GM18951 (cell line): ENCODE results near the gene THEMIS.

Experiments used
- POLR2A ChIP-seq: IDR thresholded peaks from 4 replicates; pipeline ENCODE4 v1.6.1; 2011; ENCODE audit warnings: mild to moderate bottlenecking; ENCODE audit not compliant: insufficient read length, insufficient read depth; ENCODE audit errors: extremely low read depth
- in situ Hi-C: fragments of 300-500 bp; cut with MboI; formaldehyde crosslinking; loops from one replicate; pipeline ENCODE4 v1.12.0; 2022; ENCODE audit warnings: low sequenced_read_pairs, mixed read lengths, inconsistent platforms; ENCODE audit not compliant: unreplicated experiment

THEMIS gene

DNA sequence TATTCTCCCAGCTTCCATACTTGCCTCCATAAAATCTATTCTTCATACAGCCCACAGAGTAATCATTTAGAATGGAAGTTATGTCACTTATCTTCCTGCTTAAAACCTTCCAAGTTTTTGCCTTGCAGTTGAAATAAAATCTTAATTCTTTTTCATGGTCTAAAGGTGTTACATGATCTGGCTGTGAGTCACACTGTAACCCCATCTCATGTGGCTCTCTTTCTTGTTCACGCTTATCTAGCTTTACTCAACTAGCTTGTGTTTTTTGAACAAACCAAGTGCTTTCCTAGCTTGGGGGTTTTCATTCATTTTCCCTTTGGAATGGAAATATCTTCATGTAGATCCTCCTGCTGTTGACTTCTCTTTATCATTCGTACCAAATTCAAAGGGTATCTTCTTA is 23.6 kb upstream of the THEMIS start:
- no peak for TF ChIP-seq POLR2A
- in situ Hi-C loops, result no loop called here

DNA sequence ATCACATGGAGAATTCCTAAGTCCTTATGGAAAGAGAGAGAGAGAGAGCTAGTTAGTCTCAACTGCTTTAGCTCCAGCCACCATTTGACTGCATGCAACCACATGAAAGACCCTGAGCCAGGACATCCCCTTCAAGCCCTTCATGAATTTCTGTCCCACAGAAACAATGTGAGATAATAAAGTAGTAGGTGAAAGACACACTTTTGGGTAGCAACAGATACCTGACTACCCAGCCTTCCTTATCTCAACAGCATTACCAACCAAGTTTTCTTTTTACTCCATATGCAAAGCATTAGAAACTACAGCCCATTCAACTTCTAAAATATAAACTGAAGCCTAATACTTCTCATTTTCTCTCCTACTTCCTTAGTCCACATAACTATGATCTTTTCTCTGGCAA is 23.2 kb upstream of the THEMIS start:
- in situ Hi-C loops, result no loop called here
- no peak for TF ChIP-seq POLR2A

DNA sequence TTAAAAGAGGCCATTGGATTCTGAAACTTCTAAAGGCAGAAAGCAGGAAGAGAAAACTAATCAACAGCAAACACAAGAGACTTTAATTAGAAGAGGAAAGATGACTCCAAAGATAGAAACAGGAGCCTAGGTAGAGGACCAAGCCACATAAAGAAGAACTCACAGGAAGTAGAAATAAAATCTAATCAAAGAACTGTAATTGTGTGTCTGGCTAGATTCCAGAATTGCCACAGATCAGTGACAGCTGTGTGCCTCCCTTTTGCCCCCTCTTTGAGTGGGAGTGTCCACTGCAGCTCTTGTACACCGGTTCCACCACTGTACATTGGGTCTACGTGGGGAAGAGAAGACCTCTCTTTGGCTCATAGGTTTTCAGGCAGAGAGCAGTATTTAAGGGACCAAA is 22.3 kb upstream of the THEMIS start:
- TF ChIP-seq POLR2A, result no peak
- in situ Hi-C loops, result no loop called here

DNA sequence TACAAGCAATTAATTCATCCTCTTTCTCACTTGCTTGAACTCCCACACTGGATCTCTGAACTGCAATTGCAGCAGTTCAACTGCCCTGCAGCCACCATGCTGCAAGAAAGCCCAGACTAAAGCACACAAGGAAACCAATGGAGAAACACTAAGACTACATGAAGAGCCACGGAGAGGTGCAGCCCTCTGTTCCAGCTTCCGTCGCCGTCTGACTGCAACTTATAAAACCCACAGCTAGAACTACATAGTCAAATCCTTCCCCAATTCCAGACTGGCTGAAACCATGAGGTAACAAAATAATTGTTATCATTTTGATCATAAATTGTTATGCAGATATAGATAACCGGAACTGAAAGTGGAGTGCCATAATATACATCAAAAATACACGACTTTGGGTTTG is 21.1 kb upstream of the THEMIS start:
- no peak for TF ChIP-seq POLR2A
- in situ Hi-C loops, result no loop called here

DNA sequence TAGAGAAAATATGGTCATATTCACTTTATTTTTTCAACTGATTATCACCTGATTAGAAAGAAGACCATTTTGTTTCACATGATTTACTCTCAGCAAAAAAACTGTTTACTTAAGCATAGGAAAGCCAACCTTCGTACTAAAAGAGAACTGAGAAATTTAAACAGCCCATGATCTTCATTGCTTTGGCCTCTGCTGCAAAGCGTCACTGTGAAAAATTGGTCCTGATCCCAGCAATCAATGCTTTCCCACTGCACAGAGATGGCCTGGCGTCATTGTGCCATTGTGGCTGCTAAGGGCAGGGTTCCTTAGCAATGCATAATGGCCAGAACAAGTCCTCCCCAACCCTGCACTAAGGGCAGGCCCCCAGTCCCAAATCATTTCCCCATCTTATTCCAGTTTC is 19.9 kb upstream of the THEMIS start:
- TF ChIP-seq POLR2A, result no peak
- in situ Hi-C loops, result no loop called here

DNA sequence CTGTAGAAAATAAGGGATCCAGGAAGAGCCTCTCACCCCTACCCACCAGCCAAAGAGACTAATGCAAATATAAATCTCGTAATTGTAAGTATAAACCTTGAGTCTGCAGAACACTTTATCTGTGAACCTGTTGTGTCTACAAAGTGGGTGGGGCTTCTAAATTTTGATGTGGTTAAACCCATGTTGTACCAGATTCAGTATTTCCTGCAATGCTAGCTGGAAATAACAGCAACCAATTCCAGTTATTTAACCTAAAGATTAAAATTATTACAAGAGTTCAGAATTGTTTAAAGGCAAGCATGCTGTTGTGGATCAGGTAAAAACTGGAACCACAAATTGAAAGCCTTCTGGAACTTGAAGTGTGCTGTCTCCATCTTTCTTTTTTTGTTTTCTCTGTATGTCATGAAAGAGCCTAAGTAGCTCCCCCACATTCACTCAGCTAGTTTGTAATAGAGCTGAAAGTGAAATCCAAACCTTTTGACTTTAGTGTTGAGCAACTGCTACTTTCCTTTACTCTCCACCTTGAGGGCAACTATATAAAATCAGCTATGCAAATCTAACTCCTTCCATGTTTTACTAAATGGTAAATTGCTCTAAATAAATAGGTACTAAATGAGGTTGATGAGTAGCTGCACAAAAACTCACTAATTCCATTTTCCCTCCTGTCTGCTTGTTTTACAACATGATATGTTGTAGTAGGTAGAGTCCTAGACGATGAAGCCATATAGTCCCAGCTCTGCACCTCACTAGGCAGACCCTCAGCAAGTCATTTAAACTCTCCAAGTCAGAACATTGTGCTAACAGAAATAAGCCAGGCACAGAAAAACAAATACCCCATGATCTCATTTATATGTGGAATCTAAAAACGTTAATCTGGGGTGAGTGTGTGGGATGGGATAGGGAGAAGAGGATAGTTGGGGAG is 17.9 kb upstream of the THEMIS start:
- TF ChIP-seq POLR2A, result no peak
- in situ Hi-C loops, result no loop called here

DNA sequence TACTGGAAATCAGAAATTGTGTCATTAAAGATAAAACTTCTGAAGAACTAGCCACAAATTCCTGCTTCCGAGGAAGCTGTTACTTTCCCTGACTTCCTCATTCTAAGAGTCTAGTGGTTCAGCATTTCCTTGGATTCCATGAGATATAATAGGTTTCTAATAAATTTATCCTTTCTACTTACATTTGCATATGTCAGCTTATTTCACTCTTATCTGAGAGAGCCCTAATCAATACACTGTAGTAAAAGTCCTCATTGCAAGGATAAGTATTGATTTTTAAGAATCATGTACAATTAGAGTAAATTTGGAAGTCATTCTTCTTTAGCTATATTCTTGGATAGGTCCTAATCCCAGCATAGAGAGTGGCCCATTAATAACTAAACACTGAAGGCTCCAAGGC is 16.9 kb upstream of the THEMIS start:
- in situ Hi-C loops, result no loop called here
- TF ChIP-seq POLR2A, result no peak

DNA sequence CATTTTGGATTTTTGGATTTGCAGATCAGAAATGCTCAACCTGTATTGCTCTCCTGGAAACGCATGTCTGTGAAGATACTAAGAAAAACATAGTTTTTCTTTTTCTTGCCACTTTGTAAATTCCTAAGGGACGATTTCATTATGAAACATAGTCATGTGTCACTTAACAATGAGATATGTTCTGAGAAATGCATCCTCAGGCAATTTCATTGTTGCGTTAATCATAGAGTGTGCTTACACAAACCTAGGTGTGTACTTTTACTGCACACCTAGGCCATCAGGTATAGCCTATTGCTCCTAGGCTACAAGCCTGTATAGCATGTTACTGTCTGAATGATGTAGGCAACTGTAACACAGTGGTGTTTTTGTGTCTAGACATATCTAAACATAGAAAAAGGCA is 13.4 kb upstream of the THEMIS start:
- in situ Hi-C loops, result no loop called here
- no peak for TF ChIP-seq POLR2A

DNA sequence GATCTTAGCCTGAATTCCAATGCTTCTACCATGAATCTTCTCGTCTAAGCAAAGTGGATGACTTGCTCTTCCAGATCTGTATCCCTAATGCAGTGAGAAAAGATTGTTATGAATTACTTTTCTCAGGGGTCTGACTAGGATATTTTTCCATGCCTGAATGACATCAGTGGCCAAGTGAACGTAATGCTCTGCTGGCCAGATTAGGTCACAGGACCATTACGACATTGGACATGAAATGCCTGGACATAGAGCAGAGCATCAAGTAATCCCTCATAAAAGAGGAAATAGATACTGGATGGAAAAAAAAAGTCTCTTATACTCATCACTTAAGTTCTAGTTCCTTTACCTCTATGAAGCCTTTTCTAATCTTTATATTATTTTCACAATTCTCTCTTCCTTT is 12.1 kb upstream of the THEMIS start:
- in situ Hi-C loops, result no loop called here
- no peak for TF ChIP-seq POLR2A

DNA sequence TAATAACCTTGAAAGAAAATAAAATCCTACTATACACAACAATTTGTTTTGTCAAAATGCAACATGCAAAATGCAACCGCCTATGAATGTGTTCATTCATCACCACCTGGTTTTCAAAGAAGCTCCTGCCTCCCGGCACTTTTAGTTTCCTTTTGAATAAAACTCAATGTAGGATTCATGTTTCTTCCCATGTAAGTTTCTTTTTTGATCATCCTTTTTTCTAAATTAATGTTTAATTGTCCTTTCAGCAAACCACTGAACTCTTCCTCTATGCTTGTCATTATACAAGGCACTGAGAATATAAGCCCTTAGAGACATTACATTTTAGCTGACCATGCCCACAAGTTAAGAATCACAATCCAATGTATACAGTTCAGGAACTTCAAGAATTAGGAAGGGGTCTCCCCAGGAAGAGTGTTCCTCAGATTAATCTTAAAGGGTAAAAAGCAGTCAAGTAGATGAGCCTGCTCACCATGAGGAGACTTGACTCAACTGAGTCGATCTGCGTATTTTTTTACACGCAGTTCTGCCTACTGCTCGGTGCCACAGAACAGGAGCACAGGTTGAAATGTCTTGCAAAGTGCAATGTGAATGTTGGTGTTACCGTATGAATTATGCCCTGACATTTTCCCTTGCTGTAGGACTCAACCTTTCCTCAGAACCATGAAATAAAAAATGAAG is 7.2 kb upstream of the THEMIS start:
- in situ Hi-C loops, result no loop called here
- TF ChIP-seq POLR2A, result no peak

DNA sequence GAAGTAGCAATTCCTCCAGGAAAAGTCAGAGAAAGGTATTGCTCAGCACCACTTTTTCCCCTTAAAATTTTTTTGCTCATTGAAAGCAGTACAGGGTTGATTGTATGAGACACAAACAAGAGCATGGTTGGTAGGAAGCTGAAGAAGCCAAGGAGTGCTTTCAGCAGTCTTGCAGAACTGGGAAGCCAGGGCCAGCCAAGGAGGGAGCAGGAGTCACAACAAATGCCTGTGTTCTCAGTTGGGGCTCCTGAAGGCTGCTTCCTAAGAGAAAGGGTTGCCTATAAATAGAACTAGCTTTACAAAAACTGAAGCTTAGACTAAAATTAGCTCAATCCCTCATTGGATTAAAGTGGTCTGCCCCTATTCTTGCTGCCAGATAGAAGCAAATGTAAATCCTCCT is 3.3 kb upstream of the THEMIS start:
- TF ChIP-seq POLR2A, result no peak
- in situ Hi-C loops, result no loop called here

DNA sequence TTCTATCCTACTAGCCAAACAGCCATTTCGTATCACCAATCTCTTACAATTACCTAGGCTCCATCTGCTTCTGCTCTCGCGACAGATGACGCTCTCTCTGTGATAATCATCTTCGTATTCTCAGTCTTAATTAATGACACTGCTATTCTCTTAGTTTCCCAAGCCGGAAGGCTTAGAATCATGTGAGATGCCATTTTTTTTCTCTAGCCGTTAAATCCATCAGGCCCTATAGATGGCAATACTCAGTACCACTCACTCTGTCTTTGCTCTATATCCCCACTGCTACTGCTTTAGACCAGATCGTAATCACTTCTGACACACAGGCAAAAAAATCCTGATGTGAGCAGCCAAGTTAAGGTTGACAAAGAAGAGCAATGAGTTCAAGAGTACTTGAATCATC is 2.1 kb upstream of the THEMIS start:
- in situ Hi-C loops, result no loop called here
- no peak for TF ChIP-seq POLR2A

DNA sequence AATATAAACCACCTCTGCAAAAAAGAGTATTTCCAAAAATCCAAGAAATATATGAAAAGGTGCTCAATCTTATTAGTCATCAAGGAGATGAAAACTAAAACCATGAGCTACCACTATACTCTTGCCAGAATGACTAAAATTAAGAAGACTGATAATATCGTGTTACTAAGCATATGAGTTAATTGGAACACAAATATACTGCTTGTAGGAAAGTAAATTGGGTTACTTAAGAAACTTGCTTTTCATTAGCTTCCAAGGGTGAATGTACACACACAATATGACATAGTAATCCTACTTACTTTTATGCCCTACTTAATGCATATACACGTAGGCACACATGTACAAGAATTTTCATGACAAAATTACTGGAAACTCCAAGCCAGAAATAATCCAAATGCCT is 3.4 kb downstream of the THEMIS start:
- no peak for TF ChIP-seq POLR2A
- in situ Hi-C loops, result no loop called here

DNA sequence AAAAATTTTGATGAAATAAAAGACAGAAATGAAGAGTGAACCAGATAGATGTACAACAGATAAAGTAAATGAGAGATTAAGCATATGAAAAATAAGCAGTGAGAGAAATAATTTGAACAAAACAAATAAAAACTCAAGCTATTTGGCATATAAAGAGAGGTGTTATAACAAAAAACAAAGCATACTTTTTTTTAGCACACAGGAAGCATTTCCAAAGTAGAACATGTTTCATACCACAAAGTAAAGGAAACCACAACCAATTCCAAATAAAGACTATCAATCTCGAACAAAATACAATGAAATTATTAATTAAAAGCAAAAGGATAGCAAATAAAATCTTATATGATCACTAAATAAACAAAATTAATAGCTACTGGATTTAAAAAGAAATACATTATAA is 6.8 kb downstream of the THEMIS start:
- in situ Hi-C loops, result no loop called here
- no peak for TF ChIP-seq POLR2A
